22Rv1 (cell line): ENCODE measurements around the gene FAM78A.

Experiments
- ZFX ChIP-seq: fragments of 450-650 bp; IDR thresholded peaks from 2 replicates; pipeline ENCODE4 v1.6.1; 2017; ENCODE audit warnings: antibody characterized with exemption, borderline replicate concordance
- TF ChIP-seq, protein P1 (sequence below): fragments of 450-650 bp; IDR thresholded peaks from 2 replicates; pipeline ENCODE4 v1.5.1; 2017; ENCODE audit warnings: mild to moderate bottlenecking

DNA sequence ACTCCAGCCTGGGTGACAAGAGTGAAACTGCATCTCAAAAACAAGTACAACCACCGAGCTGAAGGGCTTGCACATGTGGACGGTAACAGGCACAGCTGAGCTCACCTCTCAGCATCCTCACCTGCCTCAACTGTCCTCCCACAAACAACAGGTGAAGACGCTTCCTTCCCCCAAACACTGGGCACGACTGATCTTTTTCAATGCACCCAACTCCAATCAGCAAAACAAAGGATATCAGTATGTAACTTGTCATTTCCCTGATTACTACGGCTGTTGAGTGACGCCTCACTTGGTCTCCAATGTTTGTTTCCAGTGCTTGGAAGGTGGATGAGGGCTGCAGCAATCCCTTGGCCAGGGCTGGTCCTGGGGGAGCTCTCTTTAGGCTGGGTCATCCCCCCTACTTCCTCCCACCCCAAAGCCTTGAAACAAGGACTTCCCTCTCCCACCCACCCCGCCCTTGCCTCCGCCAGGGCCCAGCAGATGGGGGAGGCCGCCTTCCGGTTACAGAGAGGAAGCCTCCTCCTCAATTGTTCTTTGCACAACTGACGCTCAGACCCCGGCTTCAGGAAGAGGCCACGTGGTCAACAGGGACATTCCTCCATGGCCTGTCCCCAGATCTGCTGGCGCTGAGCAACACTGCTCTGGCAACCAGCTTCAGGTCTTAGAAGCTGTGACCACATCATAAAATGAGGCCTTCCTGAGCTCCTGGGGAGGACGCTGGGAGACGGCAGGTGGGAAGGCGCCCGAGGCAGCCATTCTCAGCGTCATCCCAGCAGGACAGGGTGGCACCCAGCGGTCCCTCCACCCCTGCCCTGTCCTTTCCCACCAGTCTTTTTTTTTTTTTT is 5.9 kb downstream of the FAM78A start:
- TF ChIP-seq, protein P1, sequence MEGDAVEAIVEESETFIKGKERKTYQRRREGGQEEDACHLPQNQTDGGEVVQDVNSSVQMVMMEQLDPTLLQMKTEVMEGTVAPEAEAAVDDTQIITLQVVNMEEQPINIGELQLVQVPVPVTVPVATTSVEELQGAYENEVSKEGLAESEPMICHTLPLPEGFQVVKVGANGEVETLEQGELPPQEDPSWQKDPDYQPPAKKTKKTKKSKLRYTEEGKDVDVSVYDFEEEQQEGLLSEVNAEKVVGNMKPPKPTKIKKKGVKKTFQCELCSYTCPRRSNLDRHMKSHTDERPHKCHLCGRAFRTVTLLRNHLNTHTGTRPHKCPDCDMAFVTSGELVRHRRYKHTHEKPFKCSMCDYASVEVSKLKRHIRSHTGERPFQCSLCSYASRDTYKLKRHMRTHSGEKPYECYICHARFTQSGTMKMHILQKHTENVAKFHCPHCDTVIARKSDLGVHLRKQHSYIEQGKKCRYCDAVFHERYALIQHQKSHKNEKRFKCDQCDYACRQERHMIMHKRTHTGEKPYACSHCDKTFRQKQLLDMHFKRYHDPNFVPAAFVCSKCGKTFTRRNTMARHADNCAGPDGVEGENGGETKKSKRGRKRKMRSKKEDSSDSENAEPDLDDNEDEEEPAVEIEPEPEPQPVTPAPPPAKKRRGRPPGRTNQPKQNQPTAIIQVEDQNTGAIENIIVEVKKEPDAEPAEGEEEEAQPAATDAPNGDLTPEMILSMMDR, result no peak
- TF ChIP-seq ZFX, result no peak
